ENCODE data around the gene SLC4A7.

SLC4A7 gene

DNA sequence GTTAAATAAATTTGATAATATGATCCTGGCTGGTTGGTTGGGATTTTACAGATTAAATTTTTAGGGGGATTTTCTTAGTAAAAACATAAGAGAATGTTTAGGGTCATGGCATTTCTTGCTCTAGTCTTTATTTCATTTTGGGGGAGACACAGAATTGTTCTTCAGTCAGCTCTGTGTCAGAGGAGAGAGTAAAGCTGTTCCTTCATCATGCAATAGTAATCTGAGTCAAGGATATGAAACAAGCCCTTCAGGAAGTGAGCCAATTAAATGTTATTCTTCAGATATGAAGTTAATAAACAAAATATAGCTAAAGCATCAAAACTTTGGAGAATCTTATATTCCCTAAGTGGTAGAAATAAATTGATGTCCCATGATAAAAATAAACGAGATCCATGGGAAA, 22.9 kb upstream of the SLC4A7 start:
- H3K4me1 ChIP-seq (ENCODE audit: control insufficient read depth in 1 of 2, insufficient read depth in 2 of 2, low read length in 2 of 2) = peaks cover 0 to 1% of the 10 kb centered on the region in 2 experiments
- no peak overlapping the region for H3K14ac ChIP-seq (ENCODE audit: low read length)
- H4K12ac ChIP-seq (ENCODE audit: low read depth, low read length) = no peak overlapping the region
- H2BK5ac ChIP-seq (ENCODE audit: low read depth, low read length, poor library complexity) = no peak overlapping the region
- H4K8ac ChIP-seq (ENCODE audit: low read depth, low read length) = no peak overlapping the region
- WGBS (ENCODE audit: extremely low coverage, insufficient coverage, insufficient read length) = no CpG with 5 or more reads among the region's 1 CpG
- H3K27me3 ChIP-seq (ENCODE audit: insufficient read depth, low read length) = no peaks in the 10 kb centered on the region
- H2BK12ac ChIP-seq (ENCODE audit: low read length) = no peak overlapping the region
- H3K4ac ChIP-seq (ENCODE audit: low read depth, low read length) = no peak overlapping the region
- H3K9ac ChIP-seq (ENCODE audit: low read length) = no peak overlapping the region
- no peaks in the 10 kb centered on the region for H3K79me1 ChIP-seq (ENCODE audit: low read length)
- H3K23ac ChIP-seq (ENCODE audit: low read length) = no peak overlapping the region
- no peaks in the 10 kb centered on the region for H3K9me3 ChIP-seq (ENCODE audit: insufficient read depth, low read depth, low read length)
- no peak overlapping the region for H2AK5ac ChIP-seq (ENCODE audit: low read length)
- H3K27ac ChIP-seq (ENCODE audit: low read depth, low read length) = no peak overlapping the region
- no peak for DNase-seq
- H2BK120ac ChIP-seq (ENCODE audit: insufficient read depth, low read length, poor library complexity) = no peak overlapping the region
- H4K91ac ChIP-seq (ENCODE audit: low read depth, low read length) = no peak overlapping the region
- no peak overlapping the region for H3K4me2 ChIP-seq (ENCODE audit: low read length)
- H3K18ac ChIP-seq (ENCODE audit: low read length) = no peak overlapping the region
- no peak overlapping the region for H3K4me3 ChIP-seq (ENCODE audit: low read depth, low read length)
- no peaks in the 10 kb centered on the region for H3K36me3 ChIP-seq (ENCODE audit: control insufficient read depth in 1 of 2, insufficient read depth in 2 of 2, low read length in 2 of 2)
- H3K79me2 ChIP-seq (ENCODE audit: control insufficient read depth, insufficient read depth, low read length, poor library complexity) = no peaks in the 10 kb centered on the region
- no peak overlapping the region for H2AFZ ChIP-seq (ENCODE audit: insufficient read depth, low read length, poor library complexity)

DNA sequence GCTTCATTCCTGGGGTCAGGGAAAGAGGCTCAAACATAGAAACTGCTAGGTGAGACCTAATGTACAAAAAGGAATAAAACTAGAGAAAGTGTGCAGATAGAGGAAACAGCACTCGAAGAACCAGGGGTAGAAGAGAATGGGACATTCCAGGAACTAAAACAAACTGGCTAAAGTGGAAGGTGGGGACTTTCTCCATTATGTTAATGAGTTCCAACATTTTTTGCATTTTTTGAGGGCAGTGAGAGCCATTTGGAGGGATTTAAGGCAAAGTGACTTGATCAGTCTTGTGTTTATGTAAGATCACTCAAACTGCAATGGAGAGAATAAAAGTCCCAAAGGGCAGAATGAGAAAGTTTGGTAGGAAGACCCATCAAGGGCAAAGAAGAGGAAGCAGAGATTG, 20.6 kb upstream of the SLC4A7 start:
- Histone ChIP-seq H3K9ac (ENCODE audit: low read length) (no peak overlapping the region), H3K79me2 (ENCODE audit: control insufficient read depth, insufficient read depth, low read length, poor library complexity) (no peaks in the 10 kb centered on the region), H3K79me1 (ENCODE audit: low read length) (no peaks in the 10 kb centered on the region), H3K4me1 (ENCODE audit: control insufficient read depth in 1 of 2, insufficient read depth in 2 of 2, low read length in 2 of 2) (no peaks in the 10 kb centered on the region), H3K18ac (ENCODE audit: low read length) (no peak overlapping the region), H3K4me3 (ENCODE audit: low read depth, low read length) (no peak overlapping the region), H3K27me3 (ENCODE audit: insufficient read depth, low read length) (no peaks in the 10 kb centered on the region), H2AK5ac (ENCODE audit: low read length) (no peak overlapping the region), H3K27ac (ENCODE audit: low read depth, low read length) (no peak overlapping the region), H3K4ac (ENCODE audit: low read depth, low read length) (no peak overlapping the region), H3K23ac (ENCODE audit: low read length) (no peak overlapping the region), H3K14ac (ENCODE audit: low read length) (no peak overlapping the region), H2BK5ac (ENCODE audit: low read depth, low read length, poor library complexity) (no peak overlapping the region), H2BK120ac (ENCODE audit: insufficient read depth, low read length, poor library complexity) (no peak overlapping the region), H3K36me3 (ENCODE audit: control insufficient read depth in 1 of 2, insufficient read depth in 2 of 2, low read length in 2 of 2) (no peaks in the 10 kb centered on the region), H4K12ac (ENCODE audit: low read depth, low read length) (no peak overlapping the region), H3K9me3 (ENCODE audit: insufficient read depth, low read depth, low read length) (no peaks in the 10 kb centered on the region), H2BK12ac (ENCODE audit: low read length) (no peak overlapping the region), H4K91ac (ENCODE audit: low read depth, low read length) (no peak overlapping the region), H2AFZ (ENCODE audit: insufficient read depth, low read length, poor library complexity) (no peak overlapping the region), H4K8ac (ENCODE audit: low read depth, low read length) (no peak overlapping the region), H3K4me2 (ENCODE audit: low read length) (no peak overlapping the region)
- no CpG with 5 or more reads among the region's 1 CpG for WGBS (ENCODE audit: extremely low coverage, insufficient coverage, insufficient read length)
- no peak for DNase-seq

DNA sequence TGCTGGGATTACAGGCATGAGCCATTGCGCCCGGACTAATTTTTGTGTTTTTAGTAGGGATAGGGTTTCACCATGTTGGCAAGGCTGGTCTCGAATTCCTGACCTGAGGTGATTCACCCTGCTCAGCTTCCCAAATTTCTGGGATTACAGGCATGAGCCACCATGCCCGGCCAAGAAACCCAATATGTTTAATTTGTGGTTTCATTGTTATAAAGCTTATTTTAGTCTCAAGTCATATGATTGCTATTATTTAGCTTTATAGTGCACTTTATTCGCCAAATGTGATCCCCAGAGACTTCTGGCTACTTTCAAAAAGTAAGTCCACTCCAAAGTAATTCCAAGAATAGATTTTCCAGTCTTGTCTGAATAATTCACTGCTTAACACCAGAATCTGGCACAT, 19.3 kb upstream of the SLC4A7 start:
- no peak overlapping the region for H2BK120ac ChIP-seq (ENCODE audit: insufficient read depth, low read length, poor library complexity)
- no peaks in the 10 kb centered on the region for H3K27me3 ChIP-seq (ENCODE audit: insufficient read depth, low read length)
- H3K79me1 ChIP-seq (ENCODE audit: low read length) = no peaks in the 10 kb centered on the region
- no peak overlapping the region for H2BK5ac ChIP-seq (ENCODE audit: low read depth, low read length, poor library complexity)
- H3K36me3 ChIP-seq (ENCODE audit: control insufficient read depth in 1 of 2, insufficient read depth in 2 of 2, low read length in 2 of 2) = no peaks in the 10 kb centered on the region
- no peak for DNase-seq
- no peaks in the 10 kb centered on the region for H3K4me1 ChIP-seq (ENCODE audit: control insufficient read depth in 1 of 2, insufficient read depth in 2 of 2, low read length in 2 of 2)
- no peak overlapping the region for H3K4me3 ChIP-seq (ENCODE audit: low read depth, low read length)
- H4K91ac ChIP-seq (ENCODE audit: low read depth, low read length) = no peak overlapping the region
- H3K4ac ChIP-seq (ENCODE audit: low read depth, low read length) = no peak overlapping the region
- H2AFZ ChIP-seq (ENCODE audit: insufficient read depth, low read length, poor library complexity) = no peak overlapping the region
- no peak overlapping the region for H4K12ac ChIP-seq (ENCODE audit: low read depth, low read length)
- no peak overlapping the region for H3K4me2 ChIP-seq (ENCODE audit: low read length)
- H3K9me3 ChIP-seq (ENCODE audit: insufficient read depth, low read depth, low read length) = no peaks in the 10 kb centered on the region
- H3K9ac ChIP-seq (ENCODE audit: low read length) = no peak overlapping the region
- H3K18ac ChIP-seq (ENCODE audit: low read length) = no peak overlapping the region
- no peak overlapping the region for H3K27ac ChIP-seq (ENCODE audit: low read depth, low read length)
- H2BK12ac ChIP-seq (ENCODE audit: low read length) = no peak overlapping the region
- no peaks in the 10 kb centered on the region for H3K79me2 ChIP-seq (ENCODE audit: control insufficient read depth, insufficient read depth, low read length, poor library complexity)
- H3K23ac ChIP-seq (ENCODE audit: low read length) = no peak overlapping the region
- no peak overlapping the region for H3K14ac ChIP-seq (ENCODE audit: low read length)
- H2AK5ac ChIP-seq (ENCODE audit: low read length) = no peak overlapping the region
- no CpG with 5 or more reads among the region's 5 CpGs for WGBS (ENCODE audit: extremely low coverage, insufficient coverage, insufficient read length)
- H4K8ac ChIP-seq (ENCODE audit: low read depth, low read length) = no peak overlapping the region

DNA sequence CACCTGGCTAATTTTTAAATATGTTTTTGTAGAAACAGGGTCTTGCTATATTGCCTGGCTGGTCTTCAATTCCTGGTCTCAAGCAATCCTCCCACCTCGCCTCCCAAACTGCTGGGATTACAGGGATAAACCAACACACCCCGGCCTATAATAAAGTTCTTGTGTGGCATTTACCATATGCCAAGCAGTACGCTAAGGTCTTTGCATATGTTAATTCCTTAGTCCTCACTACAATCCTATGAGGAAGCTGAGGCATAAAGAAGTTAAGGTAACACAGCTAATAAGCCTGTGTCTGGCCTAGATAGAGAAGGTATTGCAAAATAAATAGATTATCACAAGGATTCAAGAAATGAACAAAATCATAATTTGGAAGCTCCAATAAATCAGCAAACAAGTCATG, 17.6 kb upstream of the SLC4A7 start:
- Histone ChIP-seq H2AFZ (ENCODE audit: insufficient read depth, low read length, poor library complexity) (no peak overlapping the region), H2BK120ac (ENCODE audit: insufficient read depth, low read length, poor library complexity) (no peak overlapping the region), H4K91ac (ENCODE audit: low read depth, low read length) (no peak overlapping the region), H3K23ac (ENCODE audit: low read length) (no peak overlapping the region), H2AK5ac (ENCODE audit: low read length) (no peak overlapping the region), H4K8ac (ENCODE audit: low read depth, low read length) (no peak overlapping the region), H3K79me1 (ENCODE audit: low read length) (no peaks in the 10 kb centered on the region), H3K27ac (ENCODE audit: low read depth, low read length) (no peak overlapping the region), H3K4ac (ENCODE audit: low read depth, low read length) (no peak overlapping the region), H3K4me1 (ENCODE audit: control insufficient read depth in 1 of 2, insufficient read depth in 2 of 2, low read length in 2 of 2) (no peaks in the 10 kb centered on the region), H3K9me3 (ENCODE audit: insufficient read depth, low read depth, low read length) (no peaks in the 10 kb centered on the region), H3K18ac (ENCODE audit: low read length) (no peak overlapping the region), H3K79me2 (ENCODE audit: control insufficient read depth, insufficient read depth, low read length, poor library complexity) (no peaks in the 10 kb centered on the region), H3K27me3 (ENCODE audit: insufficient read depth, low read length) (no peaks in the 10 kb centered on the region), H3K14ac (ENCODE audit: low read length) (no peak overlapping the region), H4K12ac (ENCODE audit: low read depth, low read length) (no peak overlapping the region), H3K4me2 (ENCODE audit: low read length) (no peak overlapping the region), H3K4me3 (ENCODE audit: low read depth, low read length) (no peak overlapping the region), H2BK5ac (ENCODE audit: low read depth, low read length, poor library complexity) (no peak overlapping the region), H3K36me3 (ENCODE audit: control insufficient read depth in 1 of 2, insufficient read depth in 2 of 2, low read length in 2 of 2) (no peaks in the 10 kb centered on the region), H2BK12ac (ENCODE audit: low read length) (no peak overlapping the region), H3K9ac (ENCODE audit: low read length) (no peak overlapping the region)
- DNase-seq = no peak
- no CpG with 5 or more reads among the region's 3 CpGs for WGBS (ENCODE audit: extremely low coverage, insufficient coverage, insufficient read length)

DNA sequence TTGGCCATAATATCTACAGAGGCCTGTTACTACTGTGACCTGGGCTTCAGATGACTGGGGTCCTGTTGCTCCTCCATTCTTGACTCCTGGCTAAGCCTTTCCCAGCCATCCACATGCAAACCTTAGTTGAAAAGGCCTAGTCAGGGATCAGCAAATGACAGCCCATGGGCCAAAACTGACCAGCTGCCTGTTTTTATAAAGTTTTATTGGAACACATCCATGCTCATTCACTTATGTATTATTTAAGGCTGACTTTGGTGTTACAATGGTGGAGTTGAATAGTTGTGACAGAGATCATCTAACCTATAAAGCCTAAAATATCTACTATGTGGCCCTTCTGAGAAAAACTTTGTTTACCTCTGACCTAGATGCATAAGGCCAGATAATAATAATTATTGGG, 16.8 kb upstream of the SLC4A7 start:
- Histone ChIP-seq H3K79me2 (ENCODE audit: control insufficient read depth, insufficient read depth, low read length, poor library complexity) (no peaks in the 10 kb centered on the region), H3K18ac (ENCODE audit: low read length) (no peak overlapping the region), H3K23ac (ENCODE audit: low read length) (no peak overlapping the region), H2BK5ac (ENCODE audit: low read depth, low read length, poor library complexity) (no peak overlapping the region), H3K4me1 (ENCODE audit: control insufficient read depth in 1 of 2, insufficient read depth in 2 of 2, low read length in 2 of 2) (no peaks in the 10 kb centered on the region), H2AK5ac (ENCODE audit: low read length) (no peak overlapping the region), H4K91ac (ENCODE audit: low read depth, low read length) (no peak overlapping the region), H3K27me3 (ENCODE audit: insufficient read depth, low read length) (no peaks in the 10 kb centered on the region), H3K36me3 (ENCODE audit: control insufficient read depth in 1 of 2, insufficient read depth in 2 of 2, low read length in 2 of 2) (no peaks in the 10 kb centered on the region), H3K27ac (ENCODE audit: low read depth, low read length) (no peak overlapping the region), H3K14ac (ENCODE audit: low read length) (no peak overlapping the region), H4K8ac (ENCODE audit: low read depth, low read length) (no peak overlapping the region), H4K12ac (ENCODE audit: low read depth, low read length) (no peak overlapping the region), H2BK12ac (ENCODE audit: low read length) (no peak overlapping the region), H3K9ac (ENCODE audit: low read length) (no peak overlapping the region), H3K4me3 (ENCODE audit: low read depth, low read length) (no peak overlapping the region), H2AFZ (ENCODE audit: insufficient read depth, low read length, poor library complexity) (no peak overlapping the region), H3K79me1 (ENCODE audit: low read length) (no peaks in the 10 kb centered on the region), H3K9me3 (ENCODE audit: insufficient read depth, low read depth, low read length) (no peaks in the 10 kb centered on the region), H3K4me2 (ENCODE audit: low read length) (no peak overlapping the region), H3K4ac (ENCODE audit: low read depth, low read length) (no peak overlapping the region), H2BK120ac (ENCODE audit: insufficient read depth, low read length, poor library complexity) (no peak overlapping the region)
- DNase-seq = no peak

Data from trophoblast cell (in vitro differentiated cells and primary cell).